H1 (cell line): ENCODE data around the gene KLHL26. TPM values are rescaled to one million over a fixed set of nuclear protein-coding genes. Genes with fewer than 3 reads are reported as not detected.
A peak's percentile ranks its signal among the peaks of the same experiment; 100 is the strongest.

Experiments
- CTCF ChIA-PET: fragments of 300-600 bp; sonication (Branson Sonifier 250); formaldehyde crosslinking; loops from one replicate; lab custom pipeline; 2021; ENCODE audit not compliant: partially characterized antibody; lab: Charles Lee
- POLR2A ChIA-PET: fragments of 300-600 bp; sonication (Branson Sonifier 250); formaldehyde crosslinking; loops from one replicate; lab custom pipeline; 2021; ENCODE audit warnings: inconsistent platforms; ENCODE audit not compliant: partially characterized antibody; lab: Charles Lee
- DNase-seq, 2 experiments: peaks; one replicate each; pipeline versions ENCODE4 v3.0.0 to v3.0.0-alpha.2; 2010 to 2022; ENCODE audit warnings: low spot score in 2 of 2, low read depth in 1 of 2, mixed read lengths in 1 of 2
- FAIRE-seq: peaks from 2 replicates; lab custom pipeline; 2011; peaks lifted over from hg19 to GRCh38; lab: Jason Lieb, UNC
- H2AFZ ChIP-seq: 2 replicates; pipeline ENCODE4 v1.8.1; 2012; ENCODE audit warnings: low read length, inconsistent platforms
- H2AK5ac ChIP-seq: 2 replicates; pipeline ENCODE4 v1.6.1; 2013; ENCODE audit warnings: low read depth, low read length
- H2BK120ac ChIP-seq: replicated peaks from 2 replicates; pipeline ENCODE3; 2013; ENCODE audit warnings: low read depth, low read length, inconsistent platforms
- H2BK12ac ChIP-seq: 2 replicates; pipeline ENCODE4 v1.6.1; 2013; ENCODE audit warnings: low read depth, low read length
- H2BK15ac ChIP-seq: 2 replicates; pipeline ENCODE4 v1.6.1; 2013; ENCODE audit warnings: low read length
- H2BK20ac ChIP-seq: 2 replicates; pipeline ENCODE4 v1.6.1; 2013; ENCODE audit warnings: low read length
- H2BK5ac ChIP-seq: 2 replicates; pipeline ENCODE4 v1.6.1; 2013; ENCODE audit warnings: low read depth, low read length
- H3K14ac ChIP-seq: 2 replicates; pipeline ENCODE4 v1.6.1; 2013; ENCODE audit warnings: inconsistent platforms; ENCODE audit not compliant: insufficient read length
- H3K18ac ChIP-seq: 2 replicates; pipeline ENCODE4 v1.6.1; 2013; ENCODE audit warnings: low read length; ENCODE audit errors: extremely low read depth
- H3K23ac ChIP-seq: 2 replicates; pipeline ENCODE4 v1.6.1; 2013; ENCODE audit warnings: inconsistent platforms; ENCODE audit not compliant: insufficient read length
- H3K23me2 ChIP-seq: 2 replicates; pipeline ENCODE4 v1.6.1; 2013; ENCODE audit warnings: low read depth, low read length
- H3K27ac ChIP-seq: 2 replicates; pipeline ENCODE4 v1.6.1; 2011; ENCODE audit warnings: low read depth, low read length, inconsistent platforms
- H3K27me3 ChIP-seq, 4 experiments: replicated peaks in 1 of 4; 1 replicate in 1 of 4; 2 replicates in 3 of 4; pipeline versions ENCODE4 v1.6.1 to v1.8.1; 2011 to 2013; ENCODE audit warnings: low read length in 3 of 4, mild to moderate bottlenecking in 3 of 4, inconsistent platforms in 2 of 4, mixed read lengths in 2 of 4, moderate library complexity in 1 of 4; ENCODE audit not compliant: control insufficient read depth in 3 of 4, insufficient read depth in 3 of 4; ENCODE audit errors: extremely low read depth in 1 of 4
- H3K36me3 ChIP-seq, 4 experiments: 2 replicates each; pipeline versions ENCODE4 v1.6.1 to v1.8.1; 2011 to 2013; ENCODE audit warnings: mild to moderate bottlenecking in 4 of 4, low read length in 3 of 4, moderate library complexity in 2 of 4, control low read depth in 1 of 4, inconsistent platforms in 1 of 4; ENCODE audit not compliant: insufficient read depth in 4 of 4, control insufficient read depth in 2 of 4
- H3K4ac ChIP-seq: replicated peaks from 2 replicates; pipeline ENCODE3; 2013; ENCODE audit warnings: low read length, low read depth, mixed read lengths, inconsistent platforms; ENCODE audit not compliant: insufficient read length
- H3K4me1 ChIP-seq, 4 experiments: replicated peaks in 1 of 4; 1 replicate in 1 of 4; 2 replicates in 3 of 4; pipeline versions ENCODE4 v1.6.1 to v1.8.1; 2011 to 2013; ENCODE audit warnings: low read length in 3 of 4, inconsistent platforms in 2 of 4, mixed read lengths in 1 of 4; ENCODE audit not compliant: insufficient read depth in 4 of 4, control insufficient read depth in 3 of 4
- H3K4me2 ChIP-seq, 2 experiments: 2 replicates each; pipeline versions ENCODE4 v1.6.1 to v1.8.1; 2011 to 2013; ENCODE audit warnings: low read depth in 2 of 2, low read length in 2 of 2, control low read depth in 1 of 2, inconsistent platforms in 1 of 2, mild to moderate bottlenecking in 1 of 2; ENCODE audit not compliant: insufficient read depth in 1 of 2
- H3K4me3 ChIP-seq, 4 experiments: fragments of 200-600, 300-600 bp in 1 of 4; sonication (generic), shearing (Covaris generic), sonication (Bioruptor Twin) in 1 of 4; 2 replicates each; pipeline versions ENCODE4 v1.5.1 to v1.8.1; 2011 to 2016; ENCODE audit warnings: low read length in 4 of 4, low read depth in 3 of 4, control low read depth in 2 of 4, inconsistent platforms in 2 of 4, mild to moderate bottlenecking in 2 of 4, mixed read lengths in 1 of 4, moderate library complexity in 1 of 4; ENCODE audit not compliant: insufficient read depth in 2 of 4; ENCODE audit errors: extremely low read depth in 1 of 4
- H3K56ac ChIP-seq: replicated peaks from 2 replicates; pipeline ENCODE3; 2013; ENCODE audit warnings: low read depth, mild to moderate bottlenecking, mixed read lengths, low read length, inconsistent platforms; ENCODE audit not compliant: insufficient read length
- H3K79me1 ChIP-seq: 2 replicates; pipeline ENCODE4 v1.6.1; 2013; ENCODE audit warnings: low read depth, low read length, control low read depth
- H3K79me2 ChIP-seq, 2 experiments: 2 replicates each; pipeline versions ENCODE4 v1.6.1 to v1.8.1; 2012 to 2013; ENCODE audit warnings: low read length in 2 of 2, mild to moderate bottlenecking in 2 of 2, inconsistent platforms in 1 of 2; ENCODE audit not compliant: insufficient read depth in 2 of 2, control insufficient read depth in 1 of 2
- H3K9ac ChIP-seq, 4 experiments: replicated peaks in 1 of 4; 1 replicate in 1 of 4; 2 replicates in 3 of 4; pipeline versions ENCODE4 v1.6.1 to v1.8.1; 2011 to 2013; ENCODE audit warnings: low read depth in 3 of 4, low read length in 3 of 4, control low read depth in 2 of 4, mild to moderate bottlenecking in 2 of 4, moderate library complexity in 2 of 4, inconsistent platforms in 1 of 4; ENCODE audit errors: extremely low read depth in 1 of 4
- H3K9me3 ChIP-seq, 2 experiments: 2 replicates each; pipeline versions ENCODE4 v1.6.1 to v1.8.1; 2012 to 2013; ENCODE audit warnings: mild to moderate bottlenecking in 2 of 2, moderate library complexity in 2 of 2, control low read depth in 1 of 2, inconsistent platforms in 1 of 2, low read depth in 1 of 2, low read length in 1 of 2, mixed read lengths in 1 of 2; ENCODE audit not compliant: insufficient read depth in 2 of 2
- H4K20me1 ChIP-seq, 2 experiments: replicated peaks in 1 of 2; 2 replicates each; pipeline versions ENCODE3 to v1.8.1; 2011 to 2013; ENCODE audit warnings: inconsistent platforms in 2 of 2, low read length in 2 of 2, mild to moderate bottlenecking in 1 of 2; ENCODE audit not compliant: insufficient read depth in 2 of 2, control insufficient read depth in 1 of 2
- H4K5ac ChIP-seq: 2 replicates; pipeline ENCODE4 v1.6.1; 2013; ENCODE audit warnings: low read length, low read depth, mixed read lengths, inconsistent platforms; ENCODE audit not compliant: insufficient read length
- H4K8ac ChIP-seq: 2 replicates; pipeline ENCODE4 v1.8.0; 2013; ENCODE audit warnings: mild to moderate bottlenecking, moderate library complexity, low read length, inconsistent platforms; ENCODE audit not compliant: insufficient read depth; ENCODE audit errors: extremely low read depth
- H4K91ac ChIP-seq: replicated peaks from 2 replicates; pipeline ENCODE3; 2013; ENCODE audit warnings: low read length, mixed read lengths, inconsistent platforms; ENCODE audit not compliant: insufficient read length
- E2F6 ChIP-seq: IDR thresholded peaks from 2 replicates; pipeline ENCODE4 v1.6.1; 2012; ENCODE audit warnings: inconsistent platforms
- GTF2F1 ChIP-seq: IDR thresholded peaks from 2 replicates; pipeline ENCODE4 v1.6.1; 2012; ENCODE audit warnings: low read depth, low read length, improper control_type of control experiment, borderline replicate concordance
- MAX ChIP-seq: IDR thresholded peaks from 2 replicates; pipeline ENCODE4 v1.6.1; 2012; ENCODE audit warnings: inconsistent platforms
- RBBP5 ChIP-seq: IDR thresholded peaks from 2 replicates; pipeline ENCODE4 v1.7.1; 2012; ENCODE audit warnings: low read depth, mild to moderate bottlenecking, inconsistent platforms, low read length, moderate library complexity, borderline replicate concordance
- RXRA ChIP-seq: IDR thresholded peaks from 2 replicates; pipeline ENCODE4 v1.6.1; 2011; ENCODE audit warnings: low read depth, mild to moderate bottlenecking, low read length, moderate library complexity; ENCODE audit not compliant: insufficient read depth
- SP1 ChIP-seq: IDR thresholded peaks from 2 replicates; pipeline ENCODE4 v1.6.1; 2011; ENCODE audit warnings: low read depth, low read length
- SRF ChIP-seq: IDR thresholded peaks from 2 replicates; pipeline ENCODE4 v1.6.1; 2011; ENCODE audit warnings: mild to moderate bottlenecking, low read depth, low read length, moderate library complexity
- WGBS, 2 experiments: shearing (Covaris generic) in 1 of 2; methylation state at CpG; one replicate each; pipeline versions ENCODE4 v1.1.6 to v1.1.7; 2013 to 2015; ENCODE audit warnings: low lambda C conversion rate in 2 of 2, mixed read lengths in 2 of 2, inconsistent platforms in 1 of 2, low coverage in 1 of 2, missing lambda C conversion rate in 1 of 2; ENCODE audit not compliant: insufficient replicate concordance in 2 of 2, insufficient coverage in 1 of 2, insufficient read length in 1 of 2; ENCODE audit errors: extremely low coverage in 1 of 2, missing lambda C conversion rate in 1 of 2; 5-methylcytosine and 5-hydroxymethylcytosine counted together
- polyA plus RNA-seq, 7 experiments: library from polyadenylated mRNA; depleted of rRNA in 3 of 7; stranded (reverse) in 5 of 7; unstranded in 2 of 7; fragments of >200 nt in 5 of 7; fragments of 200-250 nt in 2 of 7; gene quantifications; 1 replicate in 5 of 7; 2 replicates in 1 of 7; 4 replicates in 1 of 7; pipeline versions ENCODE4 v1.2.1 to v1.2.3, GENCODE V29; 2011 to 2013; ENCODE audit warnings: missing spikeins in 2 of 7, mixed read lengths in 2 of 7
- total RNA-seq: library from RNA; stranded (reverse); fragmentation: NEBNext Ultra II Directional; extraction: Animal tissue kit (Norgen Biotek cat#: 25700); gene quantifications from 2 replicates; pipeline ENCODE4 v1.2.1, GENCODE V29; 2021

KLHL26 gene
- total and polyA plus RNA-seq, 2 of the 8 experiments (the other 6 are each of a cell fraction or from before 2014, with no cell fraction given) = 2.2 to 8.8 TPM

- H2BK20ac ChIP-seq = no peak overlapping the region
- 0 out of 2 replicates have a peak overlapping the region, but pooled peaks have one; percentile 18 for H2AK5ac ChIP-seq
- no peaks in the 10 kb centered on the region for H3K9me3 ChIP-seq
- H3K4ac ChIP-seq = peak overlapping the region; percentile 94
- H3K56ac ChIP-seq = no peak overlapping the region
- FAIRE-seq (peak; percentile 75), DNase-seq (peak; percentile 93 to 94)
- H3K36me3 ChIP-seq = no peaks in the 10 kb centered on the region
- peak overlapping the region in 3 of 4 experiments; percentile 22 to 89 (median 88); a peak in 5 of 7 replicates for H3K9ac ChIP-seq
- H4K20me1 ChIP-seq = peaks cover 0 to 3% of the 10 kb centered on the region in 2 experiments
- peaks cover 17% of the 10 kb centered on the region for H3K23me2 ChIP-seq
- H2BK5ac ChIP-seq = peak overlapping the region; percentile 91
- H3K27me3 ChIP-seq = peaks cover 0 to 5% (median 2%) of the 10 kb centered on the region in 4 experiments; a peak in 4 of 7 replicates
- 27% methylated on average over 40 of the region's 40 CpGs; no CpG with 5 or more reads in 1 of the 2 experiments for WGBS, 2 experiments
- ChIA-PET CTCF (interaction anchor here (0.6 to 12.5 kb wide), 28 partner anchors 9 to 1686 kb away, joined by 3 to 139 read pairs (median 3); partner anchors contain the start of genes FKBP8 and UBA52), POLR2A (interaction anchor here (0.8 to 10.3 kb wide), 22 partner anchors 8 to 159 kb away, joined by 3 to 112 read pairs (median 5); partner anchors contain the start of genes CRLF1, ISYNA1, TMEM59L and UBA52)
- no peaks in the 10 kb centered on the region for H3K79me1 ChIP-seq
- H3K23ac ChIP-seq = no peak overlapping the region
- peak overlapping the region; percentile 54; the same call in 1 of the 2 replicates for H3K18ac ChIP-seq
- peak overlapping the region; percentile 78 to 91 (median 84); a peak in 7 of 8 replicates for H3K4me3 ChIP-seq
- H3K14ac ChIP-seq = no peak overlapping the region
- H3K79me2 ChIP-seq = no peaks in the 10 kb centered on the region
- peak overlapping the region; percentile 24; the same call in 1 of the 2 replicates for H3K27ac ChIP-seq
- H2BK12ac ChIP-seq = peak overlapping the region; percentile 77; the same call in 1 of the 2 replicates
- peak overlapping the region; percentile 47 for H4K5ac ChIP-seq
- peak overlapping the region; percentile 75 to 95 for H3K4me2 ChIP-seq
- peak overlapping the region; percentile 69 for H4K91ac ChIP-seq
- no peak overlapping the region for H2AFZ ChIP-seq
- H2BK120ac ChIP-seq = no peak overlapping the region
- H3K4me1 ChIP-seq = peaks cover 2 to 28% (median 20%) of the 10 kb centered on the region in 4 experiments
- peak overlapping the region; percentile 65; the same call in 1 of the 2 replicates for H2BK15ac ChIP-seq
- H4K8ac ChIP-seq = no peak overlapping the region; the same call in 1 of the 2 replicates
- TF ChIP-seq RBBP5 (no peak), RXRA (no peak), MAX (peak; percentile 86), E2F6 (no peak; the same call in 1 of the 2 replicates), GTF2F1 (no peak), SP1 (peak; percentile 67; the same call in 1 of the 2 replicates), SRF (no peak)
These were observed 46.3 kb upstream of the KLHL26 start for GRCh38 chr19:18590273-18591272.
